A673 (cell line): ENCODE measurements around the gene GPR141. TPM values are rescaled to one million over a fixed set of nuclear protein-coding genes. Genes with fewer than 3 reads are reported as not detected.

ENCODE experiments used
- BruUV-seq: library from RNA; stranded (reverse); fragments of 400-500 nt; replicated peaks from 2 replicates; lab custom pipeline; 2021; lab: Mats Ljungman, UMichigan
- CTCF ChIA-PET: fragments of 300-600 bp; sonication (Branson Sonifier 250); formaldehyde crosslinking; loops from one replicate; lab custom pipeline; 2022; ENCODE audit warnings: antibody characterized with exemption; lab: Charles Lee
- POLR2A ChIA-PET: fragments of 300-600 bp; sonication (Branson Sonifier 250); formaldehyde crosslinking; loops from one replicate; lab custom pipeline; 2022; ENCODE audit warnings: antibody characterized with exemption; ENCODE audit not compliant: low non-redundant PET; lab: Charles Lee
- DNase-seq: peaks from one replicate; pipeline ENCODE4 v3.0.0-alpha.2; 2015; ENCODE audit warnings: low spot score
- H3K27ac ChIP-seq: fragments of 200-600 bp; sonication (generic); 2 replicates; pipeline ENCODE4 v1.5.1; 2016; ENCODE audit warnings: mixed run types, low read depth, mild to moderate bottlenecking, mixed read lengths, antibody characterized with exemption, low read length; ENCODE audit not compliant: poor library complexity, severe bottlenecking
- H3K27me3 ChIP-seq: fragments of 200-600 bp; sonication (generic); replicated peaks from 2 replicates; pipeline ENCODE4 v1.6.1; 2017; ENCODE audit warnings: mixed run types, low read depth, mild to moderate bottlenecking, mixed read lengths, antibody characterized with exemption, low read length; ENCODE audit not compliant: insufficient read depth, poor library complexity
- H3K36me3 ChIP-seq: fragments of 200-600 bp; sonication (generic); 2 replicates; pipeline ENCODE4 v1.6.1; 2016; ENCODE audit warnings: mixed run types, mild to moderate bottlenecking, mixed read lengths, antibody characterized with exemption, low read length; ENCODE audit not compliant: insufficient read depth, poor library complexity, severe bottlenecking
- H3K4me1 ChIP-seq: fragments of 200-600 bp; sonication (generic); 2 replicates; pipeline ENCODE4 v1.6.1; 2017; ENCODE audit warnings: mixed run types, mild to moderate bottlenecking, mixed read lengths, antibody characterized with exemption, low read length; ENCODE audit not compliant: insufficient read depth, poor library complexity, severe bottlenecking
- H3K4me3 ChIP-seq: fragments of 200-600 bp; sonication (generic); 2 replicates; pipeline ENCODE4 v1.5.1; 2016; ENCODE audit warnings: low read depth, mixed run types, mild to moderate bottlenecking, mixed read lengths, low read length; ENCODE audit not compliant: poor library complexity, severe bottlenecking
- H3K9me3 ChIP-seq: fragments of 200-600 bp; sonication (generic); 2 replicates; pipeline ENCODE4 v1.6.1; 2016; ENCODE audit warnings: mixed run types, low read depth, mild to moderate bottlenecking, mixed read lengths, antibody characterized with exemption, low read length; ENCODE audit not compliant: poor library complexity, severe bottlenecking
- CTCF ChIP-seq: fragments of 300-800, 200-600 bp; sonication (generic); conservative IDR thresholded peaks from 2 replicates; pipeline ENCODE4 v1.5.1; 2017; ENCODE audit warnings: low read depth, mild to moderate bottlenecking, antibody characterized with exemption, low read length, moderate library complexity, mixed read lengths
- EZH2 ChIP-seq: fragments of 200-600 bp; sonication (generic); IDR thresholded peaks from 2 replicates; pipeline ENCODE4 v1.6.1; 2017; ENCODE audit warnings: borderline replicate concordance, low read depth, mild to moderate bottlenecking, mixed read lengths, antibody characterized with exemption, low read length; ENCODE audit not compliant: poor library complexity, severe bottlenecking
- intact Hi-C: fragments of 100-400 bp; cut with micrococcal nuclease; formaldehyde crosslinking; loops from one replicate; pipeline ENCODE4 v1.10.0; 2022; ENCODE audit not compliant: unreplicated experiment
- total RNA-seq: library from RNA; stranded (reverse); gene quantifications from 2 replicates; pipeline ENCODE4 v1.2.3, GENCODE V29; 2021

The GPR141 gene
- total RNA-seq, 1 experiment from 2014 or later = not detected

- Histone ChIP-seq H3K4me1 (no peaks in the 10 kb centered on the region), H3K4me3 (no peak overlapping the region), H3K36me3 (no peaks in the 10 kb centered on the region), H3K9me3 (no peaks in the 10 kb centered on the region), H3K27me3 (no peaks in the 10 kb centered on the region), H3K27ac (no peak overlapping the region)
- ChIA-PET POLR2A (no interaction called here), CTCF (no interaction called here)
- TF ChIP-seq CTCF (no peak), EZH2 (no peak)
- DNase-seq = no peak
- no TSS peak for BruUV-seq
- intact Hi-C loops = no loop called here
Measured at GRCh38 chr7:37663693-37664092, 19.9 kb upstream of the GPR141 start.

- POLR2A ChIA-PET = no interaction called here
- Histone ChIP-seq H3K9me3 (no peaks in the 10 kb centered on the region), H3K27me3 (no peaks in the 10 kb centered on the region), H3K36me3 (no peaks in the 10 kb centered on the region), H3K4me1 (no peaks in the 10 kb centered on the region), H3K4me3 (no peak overlapping the region), H3K27ac (no peak overlapping the region)
- CTCF ChIA-PET = no interaction called here
- intact Hi-C loops = no loop called here
- TF ChIP-seq CTCF = no peak
- TF ChIP-seq EZH2 = no peak
- no TSS peak for BruUV-seq
- DNase-seq = no peak
Measured at GRCh38 chr7:37665352-37666022, 18.1 kb upstream of the GPR141 start.

GRCh38 chr7:37666026-37666799, 17.4 kb upstream of the GPR141 start:
- no peak for DNase-seq
- POLR2A ChIA-PET = no interaction called here
- Histone ChIP-seq H3K27me3 (no peaks in the 10 kb centered on the region), H3K4me1 (no peaks in the 10 kb centered on the region), H3K27ac (no peak overlapping the region), H3K4me3 (no peak overlapping the region), H3K36me3 (no peaks in the 10 kb centered on the region), H3K9me3 (no peaks in the 10 kb centered on the region)
- intact Hi-C loops = no loop called here
- no TSS peak for BruUV-seq
- CTCF ChIA-PET = no interaction called here
- no peak for TF ChIP-seq EZH2
- TF ChIP-seq CTCF = no peak
